GM12865 (cell line): ENCODE results near the gene MYO10.
A peak's percentile ranks its signal among the peaks of the same experiment; 100 is the strongest.

Experiments
- DNase-seq: peaks from one replicate; pipeline ENCODE4 v3.0.0; 2010; ENCODE audit warnings: low read depth
- H3K4me3 ChIP-seq: 2 replicates; pipeline ENCODE4 v1.5.1; 2011; ENCODE audit warnings: mild to moderate bottlenecking, low read depth, low read length, control low read depth
- TF ChIP-seq, protein P1 (sequence below): IDR thresholded peaks from 2 replicates; pipeline ENCODE4 v1.5.1; 2011; ENCODE audit warnings: low read length, control low read depth, low read depth, inconsistent platforms; ENCODE audit not compliant: insufficient read depth; ENCODE audit errors: missing control alignments

MYO10 gene

DNA sequence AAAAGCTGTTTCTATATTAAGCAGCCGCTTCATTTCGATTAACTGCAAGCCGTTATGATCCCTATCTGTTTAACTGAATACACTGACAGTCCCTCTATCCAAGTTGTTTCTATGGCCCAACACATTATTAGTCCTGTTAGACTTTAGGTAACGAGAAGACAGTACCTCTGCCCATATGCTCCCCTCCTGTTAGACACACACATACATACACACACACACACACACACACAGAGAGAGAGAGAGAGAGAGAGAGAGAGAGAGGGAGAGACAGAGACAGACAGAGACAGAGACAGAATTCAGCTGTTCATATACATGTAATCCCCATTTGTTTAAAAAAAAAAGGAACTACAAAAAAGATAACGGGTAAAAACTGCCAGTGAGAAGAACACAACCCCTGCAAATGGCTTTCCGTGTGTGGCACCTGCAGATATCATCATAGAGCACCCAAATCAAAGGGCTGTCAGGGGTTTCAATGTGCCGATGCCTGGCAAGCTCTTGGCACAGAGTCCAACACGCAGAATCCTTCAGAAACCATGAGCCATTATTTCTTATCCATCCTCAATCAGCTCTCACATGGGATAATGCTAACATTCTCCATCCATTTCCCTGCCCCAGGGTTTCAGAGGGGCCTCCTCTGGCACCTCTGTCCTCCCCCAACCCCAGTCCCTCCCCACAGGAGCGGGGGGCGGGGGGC, 144.0 kb downstream of the MYO10 start:
- TF ChIP-seq, protein P1, sequence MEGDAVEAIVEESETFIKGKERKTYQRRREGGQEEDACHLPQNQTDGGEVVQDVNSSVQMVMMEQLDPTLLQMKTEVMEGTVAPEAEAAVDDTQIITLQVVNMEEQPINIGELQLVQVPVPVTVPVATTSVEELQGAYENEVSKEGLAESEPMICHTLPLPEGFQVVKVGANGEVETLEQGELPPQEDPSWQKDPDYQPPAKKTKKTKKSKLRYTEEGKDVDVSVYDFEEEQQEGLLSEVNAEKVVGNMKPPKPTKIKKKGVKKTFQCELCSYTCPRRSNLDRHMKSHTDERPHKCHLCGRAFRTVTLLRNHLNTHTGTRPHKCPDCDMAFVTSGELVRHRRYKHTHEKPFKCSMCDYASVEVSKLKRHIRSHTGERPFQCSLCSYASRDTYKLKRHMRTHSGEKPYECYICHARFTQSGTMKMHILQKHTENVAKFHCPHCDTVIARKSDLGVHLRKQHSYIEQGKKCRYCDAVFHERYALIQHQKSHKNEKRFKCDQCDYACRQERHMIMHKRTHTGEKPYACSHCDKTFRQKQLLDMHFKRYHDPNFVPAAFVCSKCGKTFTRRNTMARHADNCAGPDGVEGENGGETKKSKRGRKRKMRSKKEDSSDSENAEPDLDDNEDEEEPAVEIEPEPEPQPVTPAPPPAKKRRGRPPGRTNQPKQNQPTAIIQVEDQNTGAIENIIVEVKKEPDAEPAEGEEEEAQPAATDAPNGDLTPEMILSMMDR, result no peak
- H3K4me3 ChIP-seq, result no peak overlapping the region
- DNase-seq, result no peak

DNA sequence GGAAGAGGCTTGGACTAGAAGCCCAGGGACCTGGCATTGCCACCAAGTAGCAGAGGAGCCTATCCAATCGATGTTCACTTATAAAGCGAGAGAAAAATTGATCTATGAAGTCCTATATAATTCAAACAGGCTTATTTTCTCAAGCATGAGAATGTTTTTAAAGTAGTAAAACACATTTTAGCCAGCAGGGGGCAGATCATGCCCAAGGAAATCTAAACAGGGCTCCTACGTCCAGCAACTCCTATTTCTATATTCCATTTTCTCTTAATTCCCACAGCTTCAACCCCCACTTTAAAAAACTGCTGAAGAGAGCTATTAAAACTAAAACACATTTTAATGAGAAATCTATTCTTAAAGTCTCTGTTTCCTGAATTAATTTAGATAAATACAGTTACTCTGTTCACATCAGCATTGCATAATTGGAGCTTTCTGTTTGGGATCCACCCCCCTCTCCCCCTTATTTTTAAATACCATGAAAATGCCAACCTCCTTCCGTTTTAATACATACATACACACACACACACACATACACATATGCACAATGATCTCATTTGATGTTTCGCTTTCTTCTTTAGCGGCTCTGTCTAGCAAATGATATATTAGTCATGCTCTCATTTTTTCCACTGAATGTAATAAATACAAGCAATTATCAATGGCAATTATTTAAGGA, 144.9 kb downstream of the MYO10 start:
- DNase-seq, result peak; percentile 56
- TF ChIP-seq, protein P1, result peak; percentile 56
- H3K4me3 ChIP-seq, result no peak overlapping the region

DNA sequence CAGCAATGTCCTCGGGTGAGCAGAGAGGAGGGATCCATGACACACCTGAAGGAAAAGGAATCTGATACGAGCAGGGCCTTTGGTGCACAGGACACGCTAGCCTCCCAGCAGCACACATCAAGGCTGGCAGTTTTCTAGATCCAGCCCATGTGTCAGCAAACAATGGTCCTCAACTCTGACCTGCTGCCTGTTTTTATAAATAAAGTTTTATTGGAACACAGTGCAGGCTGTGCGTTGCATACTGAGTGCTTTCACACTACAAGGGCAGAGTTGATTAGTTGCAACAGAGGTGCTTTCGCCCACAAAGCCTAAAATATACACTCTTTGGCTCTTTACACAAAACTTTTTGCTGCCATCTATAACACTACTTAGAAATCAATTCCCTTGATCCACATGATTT, 147.1 kb downstream of the MYO10 start:
- DNase-seq, result no peak

DNA sequence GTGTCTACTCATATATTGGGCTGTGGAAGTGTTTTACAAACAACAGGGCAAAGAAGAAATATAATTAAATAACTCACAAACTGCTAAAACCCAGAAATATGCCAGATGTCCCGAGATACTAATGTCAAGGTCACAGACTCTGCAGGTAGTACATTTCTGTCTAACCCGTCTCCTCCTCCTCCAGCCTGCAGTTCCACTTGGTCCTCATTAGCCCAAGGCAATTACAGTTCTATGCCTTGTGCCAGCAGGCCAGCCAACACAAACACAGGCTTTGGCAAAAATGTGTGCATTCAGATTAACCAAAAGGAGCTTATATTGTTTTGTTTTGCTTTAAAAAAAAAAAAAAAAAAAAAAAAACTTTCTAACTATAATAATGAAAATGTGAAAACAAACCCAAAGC, 148.8 kb downstream of the MYO10 start:
- TF ChIP-seq, protein P1, result no peak
- no peak overlapping the region for H3K4me3 ChIP-seq
- no peak for DNase-seq

More for the DNA sequence above, 147.1 kb downstream of the MYO10 start:
- TF ChIP-seq, protein P1, result no peak
- no peak overlapping the region for H3K4me3 ChIP-seq

DNA sequence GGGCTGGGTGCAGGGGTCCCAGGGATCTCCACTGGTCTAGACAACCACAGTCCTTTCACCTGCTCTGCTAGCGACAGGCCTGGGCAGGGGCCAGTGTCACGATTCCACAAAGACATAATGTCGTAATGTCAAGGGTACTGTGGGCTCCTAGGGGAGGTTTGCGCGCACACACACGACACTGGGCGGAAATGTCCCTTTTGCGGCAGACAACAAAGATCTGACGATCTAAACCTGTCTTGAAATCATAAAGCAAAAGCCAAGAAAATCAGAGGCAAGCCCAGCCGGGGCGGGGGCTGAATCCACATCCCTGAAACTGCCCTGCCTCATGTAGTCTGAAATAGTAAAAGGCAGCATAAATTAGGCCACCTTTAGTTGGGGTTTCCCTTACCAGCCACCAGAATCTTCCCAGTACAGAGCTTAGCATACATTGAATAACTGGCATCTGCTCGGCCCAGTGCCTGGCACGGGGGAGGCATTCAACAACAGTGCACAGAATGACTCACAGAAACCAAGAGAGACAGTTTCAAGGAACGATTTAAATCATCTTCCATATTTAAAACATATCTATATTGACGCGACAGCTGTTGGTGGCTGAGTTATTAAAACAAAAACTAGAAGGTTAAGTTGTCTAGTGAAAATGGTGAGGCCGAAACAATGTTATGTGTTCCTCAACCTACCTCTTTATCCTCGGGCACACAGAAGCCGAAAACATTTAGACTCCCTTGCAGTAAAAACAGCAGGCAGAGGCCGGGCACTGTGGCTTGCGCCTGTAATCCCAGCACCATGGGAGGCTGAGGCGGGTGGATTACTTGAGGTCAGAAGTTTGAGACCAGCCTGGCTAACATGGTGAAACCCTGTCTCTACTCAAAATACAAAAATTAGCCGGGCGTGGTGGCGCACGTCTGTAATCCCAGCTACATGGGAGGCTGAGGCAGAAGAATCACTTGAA, 151.0 kb downstream of the MYO10 start:
- no peak overlapping the region; the same call in 1 of the 2 replicates for H3K4me3 ChIP-seq
- TF ChIP-seq, protein P1, result no peak
- peak; percentile 86 for DNase-seq

DNA sequence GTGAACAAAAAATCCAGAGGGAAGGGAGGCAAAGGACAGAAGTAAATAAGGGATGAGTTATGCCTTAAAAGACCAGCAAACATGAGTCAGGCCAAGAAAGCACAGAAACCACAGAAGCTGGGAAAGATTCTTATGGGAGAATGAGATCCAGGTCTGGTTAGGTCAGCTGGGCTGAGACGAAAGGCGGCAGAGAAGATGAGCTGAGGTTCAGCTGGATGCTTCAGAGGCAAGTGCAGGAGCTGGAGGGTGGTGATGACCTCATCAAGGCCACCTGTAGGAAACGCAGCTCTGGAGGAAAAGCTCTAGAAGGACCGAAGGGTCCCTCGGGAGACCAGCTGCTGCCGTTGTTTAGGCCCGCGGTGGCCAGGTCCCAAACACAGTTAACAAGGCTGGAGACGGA, 152.0 kb downstream of the MYO10 start:
- DNase-seq, result no peak
- no peak overlapping the region for H3K4me3 ChIP-seq
- TF ChIP-seq, protein P1, result no peak
